ENCODE measurements around the gene MPEG1. TPM values are rescaled to one million over a fixed set of nuclear protein-coding genes. Genes with fewer than 3 reads are reported as not detected.

The MPEG1 gene
- polyA plus RNA-seq, 1 experiment = not detected

DNA sequence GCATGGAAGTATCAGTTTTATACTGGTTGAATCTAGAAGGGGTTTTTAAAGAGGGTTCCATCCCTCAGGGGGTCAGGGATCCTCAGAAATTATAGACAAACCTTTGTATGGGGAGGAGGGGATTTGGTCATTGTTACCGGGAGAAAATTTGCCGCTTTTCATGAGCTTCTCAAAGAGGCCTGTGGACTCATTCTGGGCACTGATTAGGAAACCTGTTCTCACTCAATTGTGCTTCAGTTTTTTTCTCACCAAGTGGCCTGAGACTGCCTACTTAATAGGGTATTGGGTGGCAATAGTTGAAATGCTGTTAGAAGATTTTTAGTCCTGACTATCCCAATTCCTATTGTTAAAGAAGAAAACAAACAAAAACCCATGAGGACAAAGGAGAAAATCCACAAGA lies 14.0 kb downstream of the MPEG1 start:
- no peak overlapping the region for H3K27ac ChIP-seq (ENCODE audit: low read depth, low read length)
- POLR2A ChIA-PET = interaction anchor here (1.1 to 1.5 kb wide), 2 partner anchors 12 to 27 kb away, joined by 3 to 5 read pairs; partner anchors contain the start of gene DTX4

DNA sequence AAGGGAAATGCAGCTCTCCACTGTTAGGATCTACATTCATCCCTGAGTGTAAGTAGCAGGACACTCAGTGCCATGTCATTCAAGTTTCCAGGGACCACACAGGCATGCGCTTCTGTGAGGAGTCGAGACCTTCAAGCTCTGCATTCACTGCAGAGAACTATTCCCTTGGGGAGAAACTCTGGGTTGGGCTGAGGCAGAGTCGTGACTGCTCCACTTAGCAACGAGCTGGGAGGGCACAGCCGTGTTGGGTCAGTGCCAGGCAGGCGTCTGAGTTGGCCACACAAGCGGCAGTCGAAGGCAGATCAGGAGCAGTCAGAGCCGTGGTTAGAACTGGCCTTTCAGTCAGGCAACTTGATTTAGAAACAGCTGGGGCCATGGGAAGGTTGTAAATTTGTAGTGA lies 14.7 kb downstream of the MPEG1 start:
- CTCF ChIA-PET = interaction anchor here (0.7 to 10.5 kb wide), 10 partner anchors 8 to 102 kb away, joined by 3 to 123 read pairs (median 7); partner anchors contain the start of gene DTX4
- Histone ChIP-seq H3K9me3 (ENCODE audit: control insufficient read depth, insufficient read depth, low read length) (no peaks in the 10 kb centered on the region), H3K4me3 (ENCODE audit: low read depth, low read length) (no peak overlapping the region), H3K27me3 (ENCODE audit: control insufficient read depth, insufficient read depth, low read length) (no peaks in the 10 kb centered on the region), H3K27ac (ENCODE audit: low read depth, low read length) (no peak overlapping the region)
- POLR2A ChIA-PET = interaction anchor here (0.6 to 1.5 kb wide), 3 partner anchors 11 to 26 kb away, joined by 3 to 5 read pairs (median 3); partner anchors contain the start of gene DTX4
- no peak for DNase-seq (ENCODE audit: low read depth, low spot score)
- TF ChIP-seq, protein P1, sequence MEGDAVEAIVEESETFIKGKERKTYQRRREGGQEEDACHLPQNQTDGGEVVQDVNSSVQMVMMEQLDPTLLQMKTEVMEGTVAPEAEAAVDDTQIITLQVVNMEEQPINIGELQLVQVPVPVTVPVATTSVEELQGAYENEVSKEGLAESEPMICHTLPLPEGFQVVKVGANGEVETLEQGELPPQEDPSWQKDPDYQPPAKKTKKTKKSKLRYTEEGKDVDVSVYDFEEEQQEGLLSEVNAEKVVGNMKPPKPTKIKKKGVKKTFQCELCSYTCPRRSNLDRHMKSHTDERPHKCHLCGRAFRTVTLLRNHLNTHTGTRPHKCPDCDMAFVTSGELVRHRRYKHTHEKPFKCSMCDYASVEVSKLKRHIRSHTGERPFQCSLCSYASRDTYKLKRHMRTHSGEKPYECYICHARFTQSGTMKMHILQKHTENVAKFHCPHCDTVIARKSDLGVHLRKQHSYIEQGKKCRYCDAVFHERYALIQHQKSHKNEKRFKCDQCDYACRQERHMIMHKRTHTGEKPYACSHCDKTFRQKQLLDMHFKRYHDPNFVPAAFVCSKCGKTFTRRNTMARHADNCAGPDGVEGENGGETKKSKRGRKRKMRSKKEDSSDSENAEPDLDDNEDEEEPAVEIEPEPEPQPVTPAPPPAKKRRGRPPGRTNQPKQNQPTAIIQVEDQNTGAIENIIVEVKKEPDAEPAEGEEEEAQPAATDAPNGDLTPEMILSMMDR (IDR thresholded peaks at IDR 0.05; ENCODE audit: low read depth, low read length) = no peak

More for the DNA sequence above, 14.0 kb downstream of the MPEG1 start:
- no peaks in the 10 kb centered on the region for H3K27me3 ChIP-seq (ENCODE audit: control insufficient read depth, insufficient read depth, low read length)
- TF ChIP-seq, protein P1 (IDR thresholded peaks at IDR 0.05; ENCODE audit: low read depth, low read length) = no peak
- no peak for DNase-seq (ENCODE audit: low read depth, low spot score)
- H3K4me3 ChIP-seq (ENCODE audit: low read depth, low read length) = no peak overlapping the region
- H3K9me3 ChIP-seq (ENCODE audit: control insufficient read depth, insufficient read depth, low read length) = no peaks in the 10 kb centered on the region
- CTCF ChIA-PET = interaction anchor here (0.7 to 10.5 kb wide), 9 partner anchors 8 to 103 kb away, joined by 3 to 123 read pairs (median 9); partner anchors contain the start of gene DTX4

DNA sequence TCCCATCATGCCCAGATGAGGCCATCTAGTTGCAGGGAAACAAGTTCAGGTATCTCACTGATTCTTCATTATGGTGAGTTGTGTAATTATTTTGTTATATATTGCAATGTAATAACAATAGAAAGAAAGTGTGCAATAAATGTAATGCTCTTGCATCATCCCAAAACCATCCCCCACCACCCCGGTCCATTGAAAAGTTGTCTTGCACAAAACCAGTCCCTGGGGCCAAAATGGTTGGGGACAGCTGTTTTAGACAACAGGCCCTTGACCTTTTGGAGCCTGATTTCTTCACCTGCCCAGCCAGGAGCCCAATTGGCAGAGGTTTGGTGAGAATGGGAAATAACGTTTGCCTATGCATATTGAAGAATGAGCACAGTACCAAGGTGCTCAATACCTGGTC lies 15.9 kb downstream of the MPEG1 start:
- Histone ChIP-seq H3K27ac (ENCODE audit: low read depth, low read length) (no peak overlapping the region), H3K27me3 (ENCODE audit: control insufficient read depth, insufficient read depth, low read length) (no peaks in the 10 kb centered on the region), H3K4me3 (ENCODE audit: low read depth, low read length) (no peak overlapping the region), H3K9me3 (ENCODE audit: control insufficient read depth, insufficient read depth, low read length) (no peaks in the 10 kb centered on the region)
- TF ChIP-seq, protein P1 (IDR thresholded peaks at IDR 0.05; ENCODE audit: low read depth, low read length) = no peak
- ChIA-PET CTCF (interaction anchor here (3.0 kb wide), 1 partner anchor 10 kb away, joined by 19 read pairs; no protein-coding TSS in a partner anchor), POLR2A (no interaction called here)
- DNase-seq (ENCODE audit: low read depth, low spot score) = no peak

DNA sequence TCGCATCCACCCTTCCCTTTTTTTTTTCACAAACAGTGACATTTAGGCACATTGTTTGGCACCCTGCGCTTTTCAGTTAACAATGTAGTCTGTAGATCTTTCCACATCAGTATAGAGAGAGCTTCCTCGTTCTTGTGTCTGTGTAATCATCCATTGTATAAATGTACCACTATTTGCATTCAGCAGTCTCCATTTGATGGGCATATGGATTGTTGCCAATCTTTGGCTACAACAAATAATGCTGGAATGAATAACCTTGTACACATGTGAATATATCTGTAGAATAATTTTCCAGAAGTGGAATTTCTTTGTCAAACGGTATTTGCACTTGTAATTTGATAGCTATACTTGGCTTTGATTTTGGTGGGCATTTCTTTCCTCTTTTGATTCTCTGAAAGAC lies 17.1 kb downstream of the MPEG1 start:
- CTCF ChIA-PET = interaction anchor here (1.2 to 1.7 kb wide), 2 partner anchors 9 to 11 kb away, joined by 5 to 8 read pairs; no protein-coding TSS in a partner anchor

DNA sequence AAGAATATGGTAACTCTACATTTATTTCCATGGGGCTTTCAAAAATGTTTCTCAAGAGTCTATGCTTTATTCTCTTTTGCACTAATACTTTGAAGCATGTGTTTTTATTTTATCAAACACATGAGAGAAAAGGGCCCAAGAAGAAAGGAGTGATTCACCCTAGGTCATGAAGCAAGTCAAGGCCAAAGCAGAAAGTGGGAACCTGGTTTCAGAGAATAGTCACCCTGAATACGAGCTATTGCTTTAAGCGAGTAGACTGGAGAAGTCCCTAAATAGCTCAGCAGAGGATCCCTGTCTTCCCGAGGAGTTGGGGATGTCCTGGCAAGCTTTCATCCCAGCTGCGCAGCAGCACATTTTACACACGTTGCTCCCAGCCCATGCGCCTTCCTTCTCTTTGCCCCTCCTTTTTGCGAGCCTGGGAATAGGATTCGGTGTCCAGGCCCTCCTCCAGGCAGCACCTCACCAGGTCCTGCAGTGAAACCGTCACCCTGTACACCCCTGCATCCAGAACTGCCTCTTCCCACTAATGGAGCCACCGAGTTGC lies 19.1 kb downstream of the MPEG1 start:
- DNase-seq (ENCODE audit: low read depth, low spot score) = no peak
- TF ChIP-seq, protein P1 (IDR thresholded peaks at IDR 0.05; ENCODE audit: low read depth, low read length) = no peak
- Histone ChIP-seq H3K27ac (ENCODE audit: low read depth, low read length) (no peak overlapping the region), H3K9me3 (ENCODE audit: control insufficient read depth, insufficient read depth, low read length) (no peaks in the 10 kb centered on the region), H3K4me3 (ENCODE audit: low read depth, low read length) (no peak overlapping the region), H3K27me3 (ENCODE audit: control insufficient read depth, insufficient read depth, low read length) (no peaks in the 10 kb centered on the region)
- POLR2A ChIA-PET = no interaction called here
- CTCF ChIA-PET = interaction anchor here (0.9 to 3.6 kb wide), 5 partner anchors 8 to 30 kb away, joined by 3 to 29 read pairs (median 3); partner anchors contain the start of gene DTX4

More for the DNA sequence above, 17.1 kb downstream of the MPEG1 start:
- Histone ChIP-seq H3K27me3 (ENCODE audit: control insufficient read depth, insufficient read depth, low read length) (no peaks in the 10 kb centered on the region), H3K4me3 (ENCODE audit: low read depth, low read length) (no peak overlapping the region), H3K9me3 (ENCODE audit: control insufficient read depth, insufficient read depth, low read length) (no peaks in the 10 kb centered on the region), H3K27ac (ENCODE audit: low read depth, low read length) (no peak overlapping the region)
- DNase-seq (ENCODE audit: low read depth, low spot score) = no peak
- POLR2A ChIA-PET = no interaction called here
- TF ChIP-seq, protein P1 (IDR thresholded peaks at IDR 0.05; ENCODE audit: low read depth, low read length) = no peak
